WTC11 (cell line): ENCODE data around the gene APRT. TPM values are rescaled to one million over a fixed set of nuclear protein-coding genes. Genes with fewer than 3 reads are reported as not detected.

Experiments used
- ATAC-seq: fragments of 200-7000 bp; cut with Tn5 transposase; 2 replicates; pipeline ENCODE4 v1.10.0; 2021; ENCODE audit warnings: mild to moderate bottlenecking, moderate library complexity
- CTCF ChIA-PET: fragments of 300-600 bp; sonication (Branson Sonifier 250); formaldehyde crosslinking; loops from one replicate; lab custom pipeline; 2021; ENCODE audit warnings: antibody characterized with exemption; lab: Charles Lee
- POLR2A ChIA-PET: fragments of 350-600 bp; sonication (Branson Sonifier 250); formaldehyde crosslinking; loops from one replicate; lab custom pipeline; 2021; ENCODE audit warnings: antibody characterized with exemption; lab: Charles Lee
- DNase-seq: peaks from one replicate; pipeline ENCODE4 v3.0.0; 2021; ENCODE audit warnings: low spot score
- H3K27ac Mint-ChIP-seq: 2 replicates; pipeline ENCODE4 v1.8.0; 2021; ENCODE audit warnings: mixed read lengths
- H3K27me3 Mint-ChIP-seq: 2 replicates; pipeline ENCODE4 v1.8.0; 2021; ENCODE audit warnings: low read depth, mild to moderate bottlenecking, moderate library complexity, mixed read lengths
- H3K36me3 Mint-ChIP-seq: 2 replicates; pipeline ENCODE4 v1.8.0; 2021; ENCODE audit warnings: mixed read lengths
- H3K4me1 Mint-ChIP-seq: 2 replicates; pipeline ENCODE4 v1.8.0; 2022; ENCODE audit warnings: mixed read lengths
- H3K4me3 Mint-ChIP-seq: 2 replicates; pipeline ENCODE4 v1.8.0; 2021; ENCODE audit warnings: mild to moderate bottlenecking, moderate library complexity, mixed read lengths
- H3K9me3 Mint-ChIP-seq: 2 replicates; pipeline ENCODE4 v1.8.0; 2021; ENCODE audit warnings: mixed read lengths
- ATF1 ChIP-seq: sonication (generic); formaldehyde crosslinking; IDR thresholded peaks from 2 replicates; pipeline ENCODE4 v1.8.1; 2023; ENCODE audit warnings: mild to moderate bottlenecking, moderate library complexity, missing genetic modification reagents
- CREB1 ChIP-seq: sonication (generic); formaldehyde crosslinking; IDR thresholded peaks from 2 replicates; pipeline ENCODE4 v1.8.0; 2023; ENCODE audit warnings: mild to moderate bottlenecking, missing genetic modification reagents
- CREM ChIP-seq: sonication (generic); formaldehyde crosslinking; IDR thresholded peaks from 2 replicates; pipeline ENCODE4 v1.8.1; 2022; ENCODE audit warnings: mild to moderate bottlenecking, missing genetic modification reagents, moderate library complexity
- EMX1 ChIP-seq: fragments of 250-450 bp; sonication (Bioruptor Pico); IDR thresholded peaks from 2 replicates; pipeline ENCODE4 v1.8.0; 2021; ENCODE audit warnings: mild to moderate bottlenecking
- ESRRA ChIP-seq: sonication (generic); formaldehyde crosslinking; IDR thresholded peaks from 2 replicates; pipeline ENCODE4 v1.8.1; 2022; ENCODE audit warnings: mild to moderate bottlenecking, missing genetic modification reagents, borderline replicate concordance
- GTF2I ChIP-seq: fragments of 250-450 bp; sonication (Bioruptor Pico); conservative IDR thresholded peaks from 2 replicates; pipeline ENCODE4 v1.4.0; 2021; ENCODE audit warnings: mild to moderate bottlenecking
- IRF2 ChIP-seq: sonication (generic); formaldehyde crosslinking; IDR thresholded peaks from 2 replicates; pipeline ENCODE4 v1.8.0; 2022; ENCODE audit warnings: low read depth, missing genetic modification reagents, borderline replicate concordance
- MXD4 ChIP-seq: fragments of 250-450 bp; sonication (Bioruptor Pico); IDR thresholded peaks from 2 replicates; pipeline ENCODE4 v1.8.0; 2021; ENCODE audit warnings: mild to moderate bottlenecking, moderate library complexity, borderline replicate concordance
- NFYB ChIP-seq: sonication (generic); formaldehyde crosslinking; conservative IDR thresholded peaks from 2 replicates; pipeline ENCODE4 v1.8.0; 2022; ENCODE audit warnings: low read depth, missing genetic modification reagents
- NR1H2 ChIP-seq: sonication (generic); formaldehyde crosslinking; IDR thresholded peaks from 2 replicates; pipeline ENCODE4 v1.9.0; 2021; ENCODE audit warnings: mild to moderate bottlenecking, moderate library complexity, missing genetic modification reagents
- NR2C2 ChIP-seq: sonication (generic); formaldehyde crosslinking; IDR thresholded peaks from 2 replicates; pipeline ENCODE4 v1.8.0; 2022; ENCODE audit warnings: mild to moderate bottlenecking, missing genetic modification reagents
- SMAD3 ChIP-seq: sonication (generic); formaldehyde crosslinking; IDR thresholded peaks from 2 replicates; pipeline ENCODE4 v1.8.0; 2022; ENCODE audit warnings: missing genetic modification reagents, mild to moderate bottlenecking, borderline replicate concordance
- SP1 ChIP-seq: sonication (generic); formaldehyde crosslinking; conservative IDR thresholded peaks from 2 replicates; pipeline ENCODE4 v1.8.1; 2022; ENCODE audit warnings: missing genetic modification reagents
- ZNF121 ChIP-seq: sonication (generic); formaldehyde crosslinking; IDR thresholded peaks from 2 replicates; pipeline ENCODE4 v1.8.0; 2023; ENCODE audit warnings: missing genetic modification reagents
- ZNF232 ChIP-seq: sonication (generic); formaldehyde crosslinking; IDR thresholded peaks from 2 replicates; pipeline ENCODE4 v1.8.0; 2022; ENCODE audit warnings: mild to moderate bottlenecking, missing genetic modification reagents
- ZNF416 ChIP-seq: fragments of 250-450 bp; sonication (Bioruptor Pico); IDR thresholded peaks from 2 replicates; pipeline ENCODE4 v1.9.0; 2021; ENCODE audit warnings: mild to moderate bottlenecking, inconsistent platforms
- ZNF671 ChIP-seq: fragments of 250-450 bp; sonication (Bioruptor Pico); IDR thresholded peaks from 2 replicates; pipeline ENCODE4 v1.8.0; 2021; ENCODE audit warnings: mild to moderate bottlenecking
- total RNA-seq: library from RNA; stranded (reverse); gene quantifications from 3 replicates; pipeline ENCODE4 v1.2.3, GENCODE V29; 2021
- TF ChIP-seq, protein P1 (sequence below): sonication (generic); formaldehyde crosslinking; IDR thresholded peaks from 2 replicates; pipeline ENCODE4 v1.8.1; 2022; ENCODE audit warnings: low read depth, missing genetic modification reagents, borderline replicate concordance
- TF ChIP-seq, protein P2 (sequence below): sonication (generic); formaldehyde crosslinking; IDR thresholded peaks from 2 replicates; pipeline ENCODE4 v1.8.0; 2023; ENCODE audit warnings: mild to moderate bottlenecking, missing genetic modification reagents
- TF ChIP-seq, protein P3 (sequence below): sonication (generic); formaldehyde crosslinking; IDR thresholded peaks from 2 replicates; pipeline ENCODE4 v1.8.1; 2023; ENCODE audit warnings: mild to moderate bottlenecking, missing genetic modification reagents, moderate library complexity
- TF ChIP-seq, protein P4 (sequence below): sonication (generic); formaldehyde crosslinking; IDR thresholded peaks from 2 replicates; pipeline ENCODE4 v1.8.1; 2022; ENCODE audit warnings: missing genetic modification reagents, borderline replicate concordance
- TF ChIP-seq, protein P5 (sequence below): sonication (generic); formaldehyde crosslinking; IDR thresholded peaks from 2 replicates; pipeline ENCODE4 v1.8.0; 2022; ENCODE audit warnings: mild to moderate bottlenecking, missing genetic modification reagents

The APRT gene
- total RNA-seq, 1 experiment from 2014 or later: 288 TPM

DNA sequence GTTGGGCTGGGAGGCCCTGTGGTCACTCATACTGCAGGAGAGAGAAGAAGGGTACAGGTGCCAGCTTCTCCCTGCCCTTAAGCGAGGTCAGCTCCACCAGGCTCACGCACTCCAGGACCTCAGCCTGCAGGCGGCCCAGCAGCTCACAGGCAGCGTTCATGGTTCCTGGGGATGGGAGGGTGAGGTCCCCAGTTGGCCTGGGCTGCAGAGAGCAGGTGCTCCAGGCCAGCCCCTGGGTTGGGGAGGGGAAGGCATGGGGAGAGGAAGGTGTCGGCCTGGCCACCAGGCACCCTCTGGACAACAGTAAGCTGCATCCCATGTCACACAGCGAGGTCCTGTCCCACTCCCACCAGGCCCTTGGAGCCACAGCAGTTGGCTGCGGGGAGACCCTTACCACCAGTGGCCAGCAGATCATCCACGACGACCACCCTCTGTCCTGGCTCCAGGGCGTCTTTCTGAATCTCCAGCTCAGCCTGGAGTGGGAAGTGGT is 2.0 kb downstream of the APRT start:
- Mint-ChIP-seq H3K4me3 (peak overlapping the region; percentile 87), H3K27ac (peak overlapping the region; percentile 81)
- no peak for TF ChIP-seq NFYB (CRISPR knock-in tag)
- 0 out of 2 replicates have a peak, but pooled peaks have one; percentile 24 for TF ChIP-seq SP1 (CRISPR knock-in tag)
- TF ChIP-seq, protein P1, sequence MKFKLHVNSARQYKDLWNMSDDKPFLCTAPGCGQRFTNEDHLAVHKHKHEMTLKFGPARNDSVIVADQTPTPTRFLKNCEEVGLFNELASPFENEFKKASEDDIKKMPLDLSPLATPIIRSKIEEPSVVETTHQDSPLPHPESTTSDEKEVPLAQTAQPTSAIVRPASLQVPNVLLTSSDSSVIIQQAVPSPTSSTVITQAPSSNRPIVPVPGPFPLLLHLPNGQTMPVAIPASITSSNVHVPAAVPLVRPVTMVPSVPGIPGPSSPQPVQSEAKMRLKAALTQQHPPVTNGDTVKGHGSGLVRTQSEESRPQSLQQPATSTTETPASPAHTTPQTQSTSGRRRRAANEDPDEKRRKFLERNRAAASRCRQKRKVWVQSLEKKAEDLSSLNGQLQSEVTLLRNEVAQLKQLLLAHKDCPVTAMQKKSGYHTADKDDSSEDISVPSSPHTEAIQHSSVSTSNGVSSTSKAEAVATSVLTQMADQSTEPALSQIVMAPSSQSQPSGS: 0 out of 2 replicates have a peak, but pooled peaks have one; percentile 9
- TF ChIP-seq MXD4 (CRISPR knock-in tag): no peak
- no peak for TF ChIP-seq IRF2
- TF ChIP-seq NR1H2 (CRISPR knock-in tag): no peak
- peak; percentile 40; the same call in 1 of the 2 replicates for TF ChIP-seq CREM (CRISPR knock-in tag)
- TF ChIP-seq ZNF232 (CRISPR knock-in tag): no peak
- TF ChIP-seq NR2C2: peak; percentile 5; the same call in 1 of the 2 replicates
- TF ChIP-seq GTF2I (CRISPR knock-in tag): no peak
- 0 out of 2 replicates have a peak, but pooled peaks have one; percentile 38 for TF ChIP-seq EMX1 (CRISPR knock-in tag)
- TF ChIP-seq ZNF416 (CRISPR knock-in tag): peak; percentile 27; the same call in 1 of the 2 replicates
- TF ChIP-seq ZNF121 (CRISPR knock-in tag): no peak
- 0 out of 2 replicates have a peak, but pooled peaks have one; percentile 49 for TF ChIP-seq ESRRA (CRISPR knock-in tag)
- TF ChIP-seq, protein P2, sequence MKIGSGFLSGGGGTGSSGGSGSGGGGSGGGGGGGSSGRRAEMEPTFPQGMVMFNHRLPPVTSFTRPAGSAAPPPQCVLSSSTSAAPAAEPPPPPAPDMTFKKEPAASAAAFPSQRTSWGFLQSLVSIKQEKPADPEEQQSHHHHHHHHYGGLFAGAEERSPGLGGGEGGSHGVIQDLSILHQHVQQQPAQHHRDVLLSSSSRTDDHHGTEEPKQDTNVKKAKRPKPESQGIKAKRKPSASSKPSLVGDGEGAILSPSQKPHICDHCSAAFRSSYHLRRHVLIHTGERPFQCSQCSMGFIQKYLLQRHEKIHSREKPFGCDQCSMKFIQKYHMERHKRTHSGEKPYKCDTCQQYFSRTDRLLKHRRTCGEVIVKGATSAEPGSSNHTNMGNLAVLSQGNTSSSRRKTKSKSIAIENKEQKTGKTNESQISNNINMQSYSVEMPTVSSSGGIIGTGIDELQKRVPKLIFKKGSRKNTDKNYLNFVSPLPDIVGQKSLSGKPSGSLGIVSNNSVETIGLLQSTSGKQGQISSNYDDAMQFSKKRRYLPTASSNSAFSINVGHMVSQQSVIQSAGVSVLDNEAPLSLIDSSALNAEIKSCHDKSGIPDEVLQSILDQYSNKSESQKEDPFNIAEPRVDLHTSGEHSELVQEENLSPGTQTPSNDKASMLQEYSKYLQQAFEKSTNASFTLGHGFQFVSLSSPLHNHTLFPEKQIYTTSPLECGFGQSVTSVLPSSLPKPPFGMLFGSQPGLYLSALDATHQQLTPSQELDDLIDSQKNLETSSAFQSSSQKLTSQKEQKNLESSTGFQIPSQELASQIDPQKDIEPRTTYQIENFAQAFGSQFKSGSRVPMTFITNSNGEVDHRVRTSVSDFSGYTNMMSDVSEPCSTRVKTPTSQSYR (CRISPR knock-in tag): no peak
- TF ChIP-seq, protein P3, sequence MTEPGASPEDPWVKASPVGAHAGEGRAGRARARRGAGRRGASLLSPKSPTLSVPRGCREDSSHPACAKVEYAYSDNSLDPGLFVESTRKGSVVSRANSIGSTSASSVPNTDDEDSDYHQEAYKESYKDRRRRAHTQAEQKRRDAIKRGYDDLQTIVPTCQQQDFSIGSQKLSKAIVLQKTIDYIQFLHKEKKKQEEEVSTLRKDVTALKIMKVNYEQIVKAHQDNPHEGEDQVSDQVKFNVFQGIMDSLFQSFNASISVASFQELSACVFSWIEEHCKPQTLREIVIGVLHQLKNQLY (CRISPR knock-in tag): no peak
- peak; percentile 37; the same call in 1 of the 2 replicates for TF ChIP-seq SMAD3
- peak; percentile 48; the same call in 1 of the 2 replicates for TF ChIP-seq ZNF671 (CRISPR knock-in tag)
- TF ChIP-seq, all 79 proteins: peak for 9
- Mint-ChIP-seq H3K4me1 (peaks cover 14% of the 10 kb centered on the region), H3K36me3 (peaks cover 39% of the 10 kb centered on the region), H3K27me3 (no peaks in the 10 kb centered on the region), H3K9me3 (no peaks in the 10 kb centered on the region)
- ChIA-PET POLR2A (interaction anchor here (0.8 to 2.2 kb wide), 7 partner anchors 25 to 358 kb away, joined by 3 to 5 read pairs (median 3); no protein-coding TSS in a partner anchor), CTCF (interaction anchor here (1.0 to 5.7 kb wide), 8 partner anchors 26 to 358 kb away, joined by 3 to 47 read pairs (median 6); no protein-coding TSS in a partner anchor)
- DNase-seq (no peak), ATAC-seq (no peak)

DNA sequence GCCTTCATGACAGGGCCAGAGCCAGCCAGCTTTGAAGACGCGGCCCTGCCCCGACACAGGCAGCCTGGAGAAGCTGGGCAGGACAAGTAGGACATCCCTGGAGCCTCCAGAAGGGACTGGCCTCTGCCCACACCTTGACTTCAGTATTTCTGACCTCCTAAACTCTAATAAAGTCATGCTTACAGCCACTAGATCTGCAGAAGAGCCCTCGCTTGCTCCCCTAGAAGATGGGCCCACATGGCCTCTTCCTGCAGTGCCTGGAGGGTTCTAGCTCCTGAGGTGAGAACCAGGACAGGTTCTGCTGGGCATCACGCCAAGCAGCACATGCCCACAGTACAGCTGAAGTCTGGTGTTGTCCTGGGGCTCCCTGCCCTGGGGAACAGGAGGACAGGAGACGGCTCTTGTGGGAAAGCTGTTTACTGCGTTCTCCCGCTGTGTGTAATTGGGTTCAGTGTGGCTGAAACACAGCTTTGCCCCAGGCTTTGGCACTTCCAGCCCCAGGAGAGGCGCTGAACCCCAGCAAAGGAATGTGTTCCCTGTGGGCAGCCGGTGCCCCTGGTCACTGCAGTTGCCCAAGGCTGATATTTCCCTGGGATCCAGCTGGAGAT is 2.6 kb downstream of the APRT start:
- CTCF ChIA-PET: interaction anchor here (1.0 to 5.7 kb wide), 6 partner anchors 25 to 358 kb away, joined by 3 to 47 read pairs (median 7); no protein-coding TSS in a partner anchor
- H3K36me3 Mint-ChIP-seq: peaks cover 39% of the 10 kb centered on the region
- H3K9me3 Mint-ChIP-seq: no peaks in the 10 kb centered on the region
- no peaks in the 10 kb centered on the region for H3K27me3 Mint-ChIP-seq
- H3K4me3 Mint-ChIP-seq: no peak overlapping the region; the same call in 1 of the 2 replicates
- POLR2A ChIA-PET: interaction anchor here (0.8 to 2.2 kb wide), 5 partner anchors 25 to 72 kb away, joined by 3 to 5 read pairs (median 3); no protein-coding TSS in a partner anchor
- peaks cover 14% of the 10 kb centered on the region for H3K4me1 Mint-ChIP-seq
- no peak for ATAC-seq
- H3K27ac Mint-ChIP-seq: peak overlapping the region; percentile 81
- no peak for DNase-seq
- TF ChIP-seq, protein P4, sequence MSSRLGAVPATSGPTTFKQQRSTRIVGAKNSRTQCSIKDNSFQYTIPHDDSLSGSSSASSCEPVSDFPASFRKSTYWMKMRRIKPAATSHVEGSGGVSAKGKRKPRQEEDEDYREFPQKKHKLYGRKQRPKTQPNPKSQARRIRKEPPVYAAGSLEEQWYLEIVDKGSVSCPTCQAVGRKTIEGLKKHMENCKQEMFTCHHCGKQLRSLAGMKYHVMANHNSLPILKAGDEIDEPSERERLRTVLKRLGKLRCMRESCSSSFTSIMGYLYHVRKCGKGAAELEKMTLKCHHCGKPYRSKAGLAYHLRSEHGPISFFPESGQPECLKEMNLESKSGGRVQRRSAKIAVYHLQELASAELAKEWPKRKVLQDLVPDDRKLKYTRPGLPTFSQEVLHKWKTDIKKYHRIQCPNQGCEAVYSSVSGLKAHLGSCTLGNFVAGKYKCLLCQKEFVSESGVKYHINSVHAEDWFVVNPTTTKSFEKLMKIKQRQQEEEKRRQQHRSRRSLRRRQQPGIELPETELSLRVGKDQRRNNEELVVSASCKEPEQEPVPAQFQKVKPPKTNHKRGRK (CRISPR knock-in tag): no peak
- TF ChIP-seq ZNF232 (CRISPR knock-in tag): 0 out of 2 replicates have a peak, but pooled peaks have one; percentile 1
- TF ChIP-seq CREB1: peak; percentile 43; the same call in 1 of the 2 replicates
- TF ChIP-seq ATF1 (CRISPR knock-in tag): no peak
- TF ChIP-seq, protein P3 (CRISPR knock-in tag): 0 out of 2 replicates have a peak, but pooled peaks have one; percentile 64
- TF ChIP-seq, protein P5, sequence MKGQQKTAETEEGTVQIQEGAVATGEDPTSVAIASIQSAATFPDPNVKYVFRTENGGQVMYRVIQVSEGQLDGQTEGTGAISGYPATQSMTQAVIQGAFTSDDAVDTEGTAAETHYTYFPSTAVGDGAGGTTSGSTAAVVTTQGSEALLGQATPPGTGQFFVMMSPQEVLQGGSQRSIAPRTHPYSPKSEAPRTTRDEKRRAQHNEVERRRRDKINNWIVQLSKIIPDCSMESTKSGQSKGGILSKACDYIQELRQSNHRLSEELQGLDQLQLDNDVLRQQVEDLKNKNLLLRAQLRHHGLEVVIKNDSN (CRISPR knock-in tag): peak; percentile 10; the same call in 1 of the 2 replicates
